Kidney epithelial cell (primary cell): ENCODE measurements around the gene ZC3H12A. TPM values are rescaled to one million over a fixed set of nuclear protein-coding genes. Genes with fewer than 3 reads are reported as not detected.

ENCODE experiments used
- DNase-seq: peaks from one replicate; pipeline ENCODE4 v3.0.0-alpha.2; 2010; ENCODE audit warnings: low read depth
- H3K27me3 ChIP-seq: 2 replicates; pipeline ENCODE4 v1.6.0; 2011; ENCODE audit warnings: low read length; ENCODE audit not compliant: control insufficient read depth, insufficient read depth
- H3K36me3 ChIP-seq: 2 replicates; pipeline ENCODE4 v1.5.1; 2011; ENCODE audit warnings: low read length; ENCODE audit not compliant: control insufficient read depth, insufficient read depth
- H3K4me3 ChIP-seq: 2 replicates; pipeline ENCODE4 v1.5.1; 2011; ENCODE audit warnings: low read depth, mild to moderate bottlenecking, control low read depth, low read length
- total RNA-seq: library from RNA; depleted of rRNA; stranded (reverse); fragments of >200 nt; gene quantifications from 2 replicates; pipeline ENCODE4 v1.2.3, GENCODE V29; 2015
- TF ChIP-seq, protein P1 (sequence below): IDR thresholded peaks from 2 replicates; pipeline ENCODE4 v1.5.1; 2011; ENCODE audit warnings: mild to moderate bottlenecking, moderate library complexity, low read length, control low read depth, inconsistent platforms; ENCODE audit not compliant: insufficient read depth, poor library complexity, severe bottlenecking

Gene ZC3H12A
- total RNA-seq, 1 donor from 2014 or later = 34.2 TPM

DNA sequence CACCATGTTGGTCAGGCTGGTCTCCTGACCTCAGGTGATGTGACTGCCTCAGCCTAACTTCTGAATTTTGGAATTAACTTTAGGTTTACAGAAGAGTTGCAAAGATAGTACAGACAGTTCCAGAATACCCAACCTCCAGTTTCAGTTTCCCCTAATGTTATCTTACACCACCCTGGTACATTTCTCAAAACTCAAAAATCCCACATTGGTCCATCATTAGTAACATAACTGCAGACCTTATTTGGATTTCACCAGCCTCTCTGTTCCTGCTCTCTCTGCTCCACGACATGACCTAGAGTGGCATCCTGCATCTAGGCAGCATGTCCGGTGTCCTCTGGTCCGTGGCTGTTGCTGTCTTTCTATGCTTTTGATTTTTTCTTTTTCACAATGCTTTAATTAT lies 5.0 kb upstream of the ZC3H12A start:
- Histone ChIP-seq H3K4me3 (no peak overlapping the region), H3K36me3 (no peaks in the 10 kb centered on the region), H3K27me3 (no peaks in the 10 kb centered on the region)
- TF ChIP-seq, protein P1, sequence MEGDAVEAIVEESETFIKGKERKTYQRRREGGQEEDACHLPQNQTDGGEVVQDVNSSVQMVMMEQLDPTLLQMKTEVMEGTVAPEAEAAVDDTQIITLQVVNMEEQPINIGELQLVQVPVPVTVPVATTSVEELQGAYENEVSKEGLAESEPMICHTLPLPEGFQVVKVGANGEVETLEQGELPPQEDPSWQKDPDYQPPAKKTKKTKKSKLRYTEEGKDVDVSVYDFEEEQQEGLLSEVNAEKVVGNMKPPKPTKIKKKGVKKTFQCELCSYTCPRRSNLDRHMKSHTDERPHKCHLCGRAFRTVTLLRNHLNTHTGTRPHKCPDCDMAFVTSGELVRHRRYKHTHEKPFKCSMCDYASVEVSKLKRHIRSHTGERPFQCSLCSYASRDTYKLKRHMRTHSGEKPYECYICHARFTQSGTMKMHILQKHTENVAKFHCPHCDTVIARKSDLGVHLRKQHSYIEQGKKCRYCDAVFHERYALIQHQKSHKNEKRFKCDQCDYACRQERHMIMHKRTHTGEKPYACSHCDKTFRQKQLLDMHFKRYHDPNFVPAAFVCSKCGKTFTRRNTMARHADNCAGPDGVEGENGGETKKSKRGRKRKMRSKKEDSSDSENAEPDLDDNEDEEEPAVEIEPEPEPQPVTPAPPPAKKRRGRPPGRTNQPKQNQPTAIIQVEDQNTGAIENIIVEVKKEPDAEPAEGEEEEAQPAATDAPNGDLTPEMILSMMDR = no peak
- DNase-seq = no peak

GRCh38 chr1:37471345-37472231 lies 2.8 kb upstream of the ZC3H12A start:
- peak overlapping the region; percentile 3 for H3K4me3 ChIP-seq
- H3K27me3 ChIP-seq = no peaks in the 10 kb centered on the region
- H3K36me3 ChIP-seq = no peaks in the 10 kb centered on the region
- TF ChIP-seq, protein P1 = no peak
- DNase-seq = peak; percentile 84

GRCh38 chr1:37472281-37472680 lies 2.1 kb upstream of the ZC3H12A start:
- Histone ChIP-seq H3K36me3 (no peaks in the 10 kb centered on the region), H3K27me3 (no peaks in the 10 kb centered on the region), H3K4me3 (no peak overlapping the region)
- TF ChIP-seq, protein P1 = no peak
- DNase-seq = no peak

DNA sequence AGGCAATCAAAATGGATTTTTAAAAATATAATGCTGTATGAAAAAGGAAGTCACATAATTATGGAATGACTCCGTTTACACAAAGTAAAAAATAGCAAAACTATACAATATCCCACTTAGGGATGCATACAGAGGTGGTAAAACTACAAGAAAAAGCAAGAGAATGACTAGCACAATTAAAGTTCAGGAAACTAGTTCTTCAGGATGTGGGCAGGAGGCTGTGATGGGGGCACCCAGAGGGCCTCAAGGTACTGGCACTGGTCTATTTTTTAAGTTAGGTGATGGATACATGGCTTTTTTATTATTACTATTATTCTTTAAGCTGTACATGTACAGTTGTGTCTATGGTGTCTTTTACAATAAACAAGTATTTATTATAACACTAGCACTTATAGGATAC lies 1.4 kb upstream of the ZC3H12A start:
- H3K4me3 ChIP-seq = no peak overlapping the region
- no peaks in the 10 kb centered on the region for H3K27me3 ChIP-seq
- no peak for DNase-seq
- H3K36me3 ChIP-seq = no peaks in the 10 kb centered on the region
- TF ChIP-seq, protein P1 = no peak

DNA sequence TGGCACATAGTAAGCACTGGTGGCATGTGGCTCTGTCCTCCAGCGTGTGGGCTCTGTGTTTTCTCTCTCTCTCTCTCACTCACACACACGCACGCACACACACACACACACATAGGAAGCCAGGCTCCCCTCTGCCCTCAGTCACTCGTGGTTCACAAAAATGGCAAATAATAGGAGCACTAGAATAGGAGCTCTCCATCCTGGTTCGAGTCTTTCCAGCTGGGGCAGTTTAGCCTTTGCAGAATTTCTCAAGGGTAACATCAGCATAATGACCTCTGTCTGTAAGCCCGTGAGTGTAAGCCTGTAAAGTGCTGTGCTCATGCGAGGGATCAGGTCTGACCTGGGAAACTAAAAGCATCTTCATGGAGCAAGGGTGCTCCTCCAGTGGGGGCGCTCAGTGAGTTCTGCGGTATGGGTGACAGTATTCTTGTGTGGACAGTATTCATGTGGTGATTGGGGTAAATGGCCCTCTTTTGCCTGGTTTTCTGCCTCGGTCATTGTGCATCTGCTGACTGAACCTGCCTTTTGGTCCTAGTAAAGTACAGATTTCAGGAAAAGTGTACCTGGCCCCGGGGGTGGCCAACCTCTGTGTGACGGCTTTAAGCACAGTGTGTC lies 842 bp upstream of the ZC3H12A start:
- no peaks in the 10 kb centered on the region for H3K27me3 ChIP-seq
- peak overlapping the region; percentile 66 for H3K4me3 ChIP-seq
- no peak for DNase-seq
- TF ChIP-seq, protein P1 = peak; percentile 3
- H3K36me3 ChIP-seq = peaks cover under 1% of the 10 kb centered on the region
